ENCODE results near the gene DGUOK. TPM values are rescaled to one million over a fixed set of nuclear protein-coding genes. Genes with fewer than 3 reads are reported as not detected.

DGUOK gene
- total and polyA plus RNA-seq, 2 of the 4 experiments (the other 2 are of a cell fraction): 66.3 to 111 TPM

- CTCF ChIA-PET: interaction anchor here (1.3 kb wide), 1 partner anchor 21 kb away, joined by 3 read pairs; no protein-coding TSS in a partner anchor
- no peak overlapping the region for H3K9ac ChIP-seq (ENCODE audit: low read depth, low read length)
- no peak overlapping the region for H3K4me3 ChIP-seq (ENCODE audit: insufficient read depth, low read depth, low read length)
- no peak overlapping the region for H3K4me2 ChIP-seq (ENCODE audit: low read depth, low read length)
- no peak for DNase-seq
- H2AK9ac ChIP-seq (replicated peaks; ENCODE audit: low read depth, low read length, poor library complexity): peak overlapping the region; percentile 44
- peak overlapping the region; percentile 76 for H2BK120ac ChIP-seq (ENCODE audit: low read depth, low read length)
- dilution Hi-C loops (cut with HindIII; ENCODE audit: low sequenced_read_pairs, unreplicated experiment) (no loop called here), in situ Hi-C loops (cut with MboI; ENCODE audit: low sequenced_read_pairs) (no loop called here), intact Hi-C loops (cut with micrococcal nuclease) (no loop called here)
- peak overlapping the region; percentile 58; the same call in 1 of the 2 replicates for H2AK5ac ChIP-seq (ENCODE audit: low read depth, low read length)
- H2BK15ac ChIP-seq (ENCODE audit: low read depth, low read length): peak overlapping the region; percentile 49; the same call in 1 of the 3 replicates
- peak overlapping the region in 1 of 2 experiments; percentile 46; a peak in 2 of 4 replicates for H4K8ac ChIP-seq (ENCODE audit: low read depth in 2 of 2, low read length in 2 of 2)
- no peak overlapping the region for H3K56ac ChIP-seq (ENCODE audit: extremely low read depth, insufficient read depth, low read length)
- H4K20me1 ChIP-seq (ENCODE audit: insufficient read depth, low read length): no peaks in the 10 kb centered on the region
- TF ChIP-seq CEBPB (IDR thresholded peaks at IDR 0.05; ENCODE audit: low read depth, low read length): no peak
- no peak for TF ChIP-seq CHD1 (IDR thresholded peaks at IDR 0.05; ENCODE audit: low read depth, low read length)
- no peak for TF ChIP-seq NFE2L2 (IDR thresholded peaks at IDR 0.05; ENCODE audit: low read depth, low read length)
- TF ChIP-seq RAD21 (IDR thresholded peaks at IDR 0.05; ENCODE audit: low read length): no peak
- no peak for TF ChIP-seq BHLHE40 (IDR thresholded peaks at IDR 0.05; ENCODE audit: low read depth, low read length)
- no peak for TF ChIP-seq RFX5 (IDR thresholded peaks at IDR 0.05; ENCODE audit: low read depth, low read length)
- TF ChIP-seq MAFK (IDR thresholded peaks at IDR 0.05; ENCODE audit: low read depth, low read length): no peak
- no peak for TF ChIP-seq RCOR1 (IDR thresholded peaks at IDR 0.05; ENCODE audit: insufficient replicate concordance, low read length)
- TF ChIP-seq USF2 (IDR thresholded peaks at IDR 0.05; ENCODE audit: low read depth, low read length): no peak
- TF ChIP-seq CTCF (conservative IDR thresholded peaks at IDR 0.05; ENCODE audit: low read depth, low read length): no peak
- no TSS peak for BruUV-seq (replicated peaks)
- H4K91ac ChIP-seq (ENCODE audit: insufficient read depth, low read depth, low read length): peak overlapping the region; percentile 45
- peaks cover 4% of the 10 kb centered on the region for H3K4me1 ChIP-seq (ENCODE audit: control insufficient read depth, insufficient read depth, low read length)
- no peaks in the 10 kb centered on the region for H3K9me3 ChIP-seq (ENCODE audit: control insufficient read depth, insufficient read depth, low read length)
- 0% methylated on average over 1 of the region's 5 CpGs; no CpG with 5 or more reads in 1 of the 2 experiments for WGBS, 2 experiments (ENCODE audit: extremely low coverage in 2 of 2, insufficient read length in 1 of 2)
- H3K23ac ChIP-seq (ENCODE audit: low read depth, low read length): peak overlapping the region; percentile 69; the same call in 1 of the 2 replicates
- peak overlapping the region; percentile 15; the same call in 1 of the 2 replicates for H3K27ac ChIP-seq (ENCODE audit: insufficient read depth, low read length)
- peaks cover 8% of the 10 kb centered on the region for H3K9me1 ChIP-seq (ENCODE audit: insufficient read depth, low read length)
- H3K18ac ChIP-seq (ENCODE audit: low read depth, low read length): peak overlapping the region; percentile 43; the same call in 1 of the 2 replicates
- no peaks in the 10 kb centered on the region for H3K36me3 ChIP-seq (ENCODE audit: control insufficient read depth, insufficient read depth, low read length)
- no peaks in the 10 kb centered on the region; the same call in 1 of the 2 replicates for H3K27me3 ChIP-seq (ENCODE audit: control insufficient read depth, insufficient read depth, low read length)
- H2BK5ac ChIP-seq (ENCODE audit: low read depth, low read length, poor library complexity, severe bottlenecking): no peak overlapping the region
- ATAC-seq (ENCODE audit: low read depth): no peak
- peak overlapping the region; percentile 11; the same call in 1 of the 2 replicates for H4K5ac ChIP-seq (ENCODE audit: low read depth, low read length)
- peak overlapping the region; percentile 72 for H3K14ac ChIP-seq (replicated peaks; ENCODE audit: low read depth, low read length)
- POLR2A ChIA-PET (ENCODE audit: unreplicated experiment): interaction anchor here (0.9 kb wide), 1 partner anchor 142 kb away, joined by 3 read pairs; no protein-coding TSS in a partner anchor
- H2AFZ ChIP-seq (replicated peaks; ENCODE audit: low read length, poor library complexity): peak overlapping the region; percentile 25
- peak overlapping the region; percentile 64 for H3K4ac ChIP-seq (ENCODE audit: low read depth, low read length)
- no peaks in the 10 kb centered on the region for H3K79me1 ChIP-seq (ENCODE audit: low read depth in 1 of 2, low read length in 2 of 2)
- H2BK20ac ChIP-seq (ENCODE audit: low read depth, low read length): peak overlapping the region; percentile 57
These were observed 52.3 kb downstream of the DGUOK start for GRCh38 chr2:73979021-73979420.

Measured in IMR-90 (cell line).